ENCODE data around the gene R3HDM4.
"Not testable (repeated sequence)": the region's sequence is repeated elsewhere in the genome, so short reads cannot be mapped to it uniquely, and the experiment has no call there.

R3HDM4 gene

DNA sequence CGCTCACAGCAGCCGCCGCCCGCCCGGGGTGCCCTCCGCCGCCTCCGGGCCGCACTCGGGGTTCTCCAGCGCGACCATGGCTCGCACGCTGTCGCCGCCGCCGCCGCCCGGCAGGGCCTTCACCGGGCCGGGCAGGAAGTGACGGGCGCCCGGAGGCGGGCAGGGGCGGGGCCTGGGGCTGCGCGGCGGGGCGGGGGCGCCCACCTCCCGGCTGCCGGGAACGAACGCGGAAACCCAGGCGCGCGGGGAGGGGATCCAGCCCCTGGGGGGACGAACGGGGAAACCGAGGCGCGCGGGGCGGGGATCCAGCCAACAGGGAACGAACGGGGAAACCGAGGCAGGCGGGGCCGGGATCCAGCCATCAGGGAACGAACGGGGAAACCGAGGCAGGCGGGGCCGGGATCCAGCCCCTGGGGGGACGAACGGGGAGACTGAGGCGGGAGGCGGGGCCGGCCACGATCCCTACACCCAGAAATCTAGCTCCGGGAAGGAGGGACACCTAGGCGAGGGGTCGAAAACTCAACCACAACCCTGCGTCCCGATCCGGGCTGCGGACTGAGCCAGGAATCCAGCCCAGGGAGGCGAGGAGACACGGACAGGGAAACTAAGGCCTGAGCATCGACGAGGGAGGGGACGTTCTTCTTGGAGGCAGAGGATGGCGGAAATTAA, at the start of gene R3HDM4:
Gene R3HDM4, minus strand, starts transcription at position 140 of the 669 bp plus-strand sequence. Its CDS starts 62 bp downstream, at position 78.
- peak; percentile 63 for DNase-seq

GRCh38 chr19:961866-962620, 49.0 kb upstream of the R3HDM4 start:
- DNase-seq, result no peak

GRCh38 chr19:960601-960938, 47.6 kb upstream of the R3HDM4 start:
- no peak for DNase-seq

GRCh38 chr19:960020-960419, 47.0 kb upstream of the R3HDM4 start:
- DNase-seq, result no peak

GRCh38 chr19:958967-959855, 46.2 kb upstream of the R3HDM4 start:
- peak; percentile 35 for DNase-seq

GRCh38 chr19:957578-957977, 44.6 kb upstream of the R3HDM4 start:
- not testable (repeated sequence) for DNase-seq

DNA sequence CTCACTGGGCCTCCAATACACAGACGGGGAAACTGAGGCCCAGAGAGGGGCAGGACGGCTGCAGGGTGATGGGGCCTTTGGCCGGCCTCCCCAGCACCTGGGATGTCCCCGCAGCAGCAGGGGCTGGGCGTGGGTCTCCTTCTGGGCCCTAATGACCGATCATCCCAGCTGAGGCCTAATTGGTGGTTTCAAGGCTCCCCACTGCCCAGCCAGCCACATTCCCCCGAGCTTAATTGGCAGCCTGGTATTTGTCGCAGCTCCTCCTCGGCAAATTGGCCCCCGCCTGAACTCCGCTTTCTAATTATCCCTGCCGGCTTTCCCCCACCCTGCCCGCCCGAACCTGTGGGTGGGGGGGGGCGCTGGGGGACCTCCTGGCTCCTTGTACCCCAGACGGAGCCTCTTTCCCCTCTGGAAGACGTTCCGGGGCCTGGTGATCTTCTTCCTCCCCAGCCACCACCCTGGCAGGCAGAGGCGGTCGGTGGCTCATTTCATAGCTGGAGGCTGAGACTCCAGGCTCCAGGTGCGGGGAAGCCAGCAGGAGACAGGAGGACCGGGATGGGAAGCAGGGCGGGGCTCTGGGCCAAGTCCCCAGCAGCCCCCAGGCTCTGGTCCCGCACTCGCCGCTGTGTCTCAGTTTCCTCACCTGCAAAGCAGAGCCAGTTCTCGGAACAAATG, 43.9 kb upstream of the R3HDM4 start:
- DNase-seq, result peak; percentile 71

DNA sequence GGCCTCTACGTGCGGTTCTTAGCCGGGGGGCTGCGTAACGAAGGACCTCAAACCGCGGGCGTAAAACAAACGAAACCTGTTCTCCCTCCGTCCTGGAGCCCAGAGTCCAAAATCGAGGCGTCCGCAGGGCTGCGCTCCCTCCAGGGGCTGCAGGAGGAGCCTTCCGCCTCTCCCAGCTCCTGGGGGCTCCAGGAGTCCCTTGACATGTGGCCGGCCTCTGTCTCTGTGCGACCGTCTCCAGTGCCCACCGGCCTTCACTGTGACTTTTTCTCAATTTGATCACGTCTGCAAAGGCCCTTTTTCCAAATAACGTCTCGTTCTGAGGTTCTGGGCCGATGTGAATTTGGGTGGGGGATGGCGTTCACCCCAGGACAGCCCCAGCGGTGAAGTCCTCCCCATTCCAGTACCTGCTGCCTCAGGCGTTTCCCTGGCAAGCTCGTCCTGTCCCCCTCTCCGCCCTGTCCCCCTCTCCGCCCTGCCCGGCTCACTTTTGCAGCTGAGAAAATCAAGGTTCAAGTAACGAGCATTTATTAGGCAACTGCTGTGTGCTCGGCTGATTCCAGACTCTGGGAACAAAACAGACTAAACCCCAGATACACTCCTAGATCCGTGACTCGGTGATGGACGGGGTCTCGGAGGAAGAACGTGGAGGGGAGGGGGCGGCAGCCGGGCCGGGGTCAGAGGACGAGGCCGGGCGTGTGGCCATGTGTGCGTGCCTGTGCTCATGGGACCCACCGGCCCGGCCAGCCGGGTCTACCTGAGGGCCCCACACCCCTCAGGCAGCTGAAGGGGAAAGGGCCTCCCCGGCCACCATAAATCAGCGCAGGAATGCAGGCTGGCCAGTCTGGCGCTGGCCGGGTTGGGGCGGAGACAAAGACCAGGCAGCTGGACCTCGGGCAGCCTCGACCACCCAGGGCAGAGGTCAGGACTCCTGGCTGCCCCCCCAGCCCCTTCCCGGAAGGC, 43.1 kb upstream of the R3HDM4 start:
- DNase-seq, result no peak

- DNase-seq, result no peak
Observed at GRCh38 chr19:954672-955494, 41.9 kb upstream of the R3HDM4 start.

DNA sequence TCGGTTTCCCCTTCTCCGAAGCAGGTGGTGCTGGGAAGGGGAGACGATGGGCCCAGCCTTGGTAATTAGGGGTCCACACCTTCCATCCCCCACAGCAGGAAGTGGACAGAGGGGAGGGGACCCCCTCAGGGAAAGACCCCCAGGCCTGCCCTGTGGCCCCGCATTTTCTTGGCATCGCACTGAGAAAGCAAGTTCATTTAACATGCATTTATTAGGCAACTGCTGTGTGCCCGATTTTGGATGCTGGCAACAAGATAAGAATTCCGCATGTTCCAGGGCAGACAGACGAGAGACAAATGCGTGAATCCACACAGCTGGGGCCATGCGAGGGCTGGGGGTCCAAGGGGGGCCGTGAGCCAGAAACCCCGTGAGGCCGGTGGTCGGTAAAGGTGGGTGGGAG, 41.3 kb upstream of the R3HDM4 start:
- DNase-seq, result no peak

DNA sequence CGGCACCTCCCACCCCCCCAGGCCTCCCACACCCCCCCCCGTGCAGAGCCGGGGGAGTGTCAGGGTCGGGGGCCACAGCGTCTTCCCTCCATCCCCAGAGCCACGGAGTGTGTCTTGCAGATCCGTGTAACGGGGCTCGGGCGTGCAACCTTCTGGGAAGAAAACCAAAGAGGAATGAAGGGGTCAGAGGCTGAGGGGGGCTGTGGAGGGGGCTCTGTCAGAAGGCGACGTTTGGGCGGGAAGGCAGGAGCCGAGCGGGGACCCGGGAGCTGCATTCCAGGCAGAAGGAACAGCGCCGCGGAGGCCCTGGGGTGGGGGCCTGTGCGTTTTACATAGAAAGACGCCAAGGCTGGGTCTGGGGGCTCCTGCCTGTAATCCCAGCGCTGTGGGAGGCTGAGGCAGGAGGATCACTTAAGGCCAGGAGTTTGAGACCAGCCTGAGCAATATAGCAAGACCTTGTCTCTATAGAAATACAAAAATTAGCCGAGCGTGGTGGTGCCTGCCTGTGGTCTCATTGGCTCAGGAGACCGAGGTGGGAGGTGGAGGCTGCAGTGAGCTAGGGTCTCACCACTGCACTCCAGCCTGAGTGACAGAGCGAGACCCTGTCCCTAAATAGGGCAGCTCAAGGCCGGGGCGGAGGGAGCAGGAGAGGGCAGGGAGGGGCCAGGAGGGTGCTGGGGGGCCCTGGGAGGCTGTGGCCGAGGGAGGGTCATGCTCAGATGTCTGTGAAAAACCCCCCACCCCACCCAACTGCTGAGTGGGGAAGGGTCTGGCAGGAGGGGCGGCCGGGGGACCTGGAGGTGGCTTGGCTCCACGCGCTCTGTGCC, 40.6 kb upstream of the R3HDM4 start:
- DNase-seq, result no peak

DNA sequence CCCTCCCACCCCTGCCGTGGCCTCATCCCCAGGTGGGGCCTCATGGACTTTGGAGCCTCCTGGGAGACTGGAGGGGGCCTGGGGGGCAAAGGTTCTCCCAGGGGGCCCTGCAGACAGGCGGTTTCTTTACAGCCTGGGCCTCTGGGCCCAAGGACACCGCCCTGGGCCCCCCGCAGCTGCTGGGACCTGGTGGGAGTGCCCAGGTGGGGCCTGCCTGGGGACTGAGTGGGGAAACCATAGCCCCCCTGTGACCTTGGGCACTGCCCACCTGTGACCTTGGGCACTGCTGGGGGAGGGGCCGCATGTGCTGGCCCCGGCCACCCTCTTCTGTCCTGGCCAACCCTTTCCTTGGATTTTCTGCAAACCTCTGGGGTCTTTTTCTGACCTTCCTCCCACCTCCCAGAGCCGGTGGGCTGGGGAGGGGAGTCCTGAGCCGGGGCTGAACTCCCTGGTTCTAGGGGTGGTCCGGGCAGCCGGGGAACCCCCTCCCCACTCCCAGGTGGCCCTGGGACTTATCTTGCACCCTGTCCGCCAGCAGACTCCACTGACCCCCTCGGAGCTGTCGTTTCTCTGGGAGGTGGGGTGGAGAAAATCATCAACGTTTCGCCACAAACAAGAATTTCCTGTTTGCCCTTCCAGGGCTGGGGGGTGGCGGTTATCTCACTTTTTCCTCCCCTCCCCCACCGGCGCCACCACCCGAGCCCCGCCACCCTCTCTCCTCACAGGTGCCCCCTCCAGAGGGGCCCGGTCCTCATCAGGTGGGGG, 39.8 kb upstream of the R3HDM4 start:
- peak; percentile 26 for DNase-seq

- no peak for DNase-seq
Observed at GRCh38 chr19:952049-952679, 39.1 kb upstream of the R3HDM4 start.

DNA sequence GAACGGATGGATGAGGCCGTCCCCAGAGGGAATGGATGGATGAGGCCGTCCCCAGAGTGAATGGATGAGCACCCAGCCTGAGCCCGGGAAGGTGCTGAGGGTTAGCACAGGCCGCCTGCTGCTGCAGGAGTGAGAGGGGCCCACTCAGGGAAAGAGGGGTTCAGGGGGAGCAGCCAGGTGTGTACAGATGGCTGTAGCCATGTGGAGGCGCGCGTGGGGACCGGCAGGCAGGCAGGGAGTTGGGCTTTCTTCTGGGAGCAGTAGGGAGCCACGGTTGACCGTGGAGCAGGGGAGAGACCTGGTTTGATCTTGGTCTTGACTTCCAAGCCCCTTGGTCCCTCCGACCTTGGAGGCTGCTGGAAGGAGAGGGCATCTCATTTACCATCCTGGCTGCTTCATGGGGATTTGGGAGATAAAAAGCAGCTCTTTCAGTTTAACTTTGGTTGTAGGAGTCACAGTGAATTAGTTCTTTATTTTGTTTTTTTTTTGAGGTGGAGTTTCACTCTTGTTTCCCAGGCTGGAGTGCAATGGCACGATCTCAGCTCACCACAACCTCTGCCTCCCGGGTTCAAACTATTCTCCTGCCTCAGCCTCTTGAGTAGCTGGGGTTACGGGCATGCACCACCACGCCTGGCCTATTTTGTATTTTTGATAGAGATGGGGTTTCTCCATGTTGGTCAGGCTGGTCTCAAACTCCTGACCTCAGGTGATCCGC, 37.5 kb upstream of the R3HDM4 start:
- DNase-seq, result no peak

DNA sequence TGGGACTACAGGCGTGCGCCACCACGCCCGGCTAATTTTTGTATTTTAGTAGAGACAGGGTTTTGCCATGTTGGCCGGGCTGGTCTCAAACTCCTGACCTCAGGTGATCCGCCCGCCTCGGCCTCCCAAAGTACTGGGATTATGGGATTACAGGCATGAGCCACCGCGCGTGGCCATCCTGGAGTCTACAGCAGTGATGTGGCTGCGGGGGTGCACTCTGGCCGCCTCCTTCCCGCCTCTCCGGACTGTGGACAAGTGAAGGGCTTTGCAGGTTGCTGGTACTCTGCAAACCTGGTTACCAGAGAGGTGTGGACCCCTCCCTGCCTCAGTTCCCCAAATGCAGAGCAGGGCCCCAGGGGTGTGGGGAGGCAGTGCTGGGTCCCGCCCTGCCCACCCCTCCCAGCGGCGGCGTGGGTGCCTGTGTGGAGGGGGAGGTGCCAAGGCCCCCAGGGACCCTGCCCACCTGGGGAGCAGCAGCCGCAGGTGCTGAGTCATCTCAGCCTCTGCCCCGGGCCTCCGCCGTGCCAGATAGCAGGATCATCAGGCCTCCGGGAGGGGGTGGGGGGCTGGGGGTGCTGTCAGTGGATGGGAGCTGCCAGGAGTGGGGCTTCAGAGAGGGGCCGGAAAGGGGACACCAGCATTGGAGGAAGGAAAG, 36.0 kb upstream of the R3HDM4 start:
- DNase-seq, result no peak

GRCh38 chr19:947707-948539, 34.9 kb upstream of the R3HDM4 start:
- no peak for DNase-seq
